GM18505 (cell line): Measurements from ENCODE around the gene FAM117B.
"Not testable (repeated sequence)": the region's sequence is repeated elsewhere in the genome, so short reads cannot be mapped to it uniquely, and the experiment has no call there.

Experiments
- ATAC-seq: cut with Tn5 transposase; IDR thresholded peaks from one replicate; pipeline ENCODE4 v1.9.1; 2021; ENCODE audit not compliant: unreplicated experiment
- POLR2A ChIP-seq: IDR thresholded peaks from 4 replicates; pipeline ENCODE4 v1.6.1; 2011; ENCODE audit warnings: borderline replicate concordance; ENCODE audit not compliant: insufficient read depth, insufficient read length; ENCODE audit errors: extremely low read depth

FAM117B gene

DNA sequence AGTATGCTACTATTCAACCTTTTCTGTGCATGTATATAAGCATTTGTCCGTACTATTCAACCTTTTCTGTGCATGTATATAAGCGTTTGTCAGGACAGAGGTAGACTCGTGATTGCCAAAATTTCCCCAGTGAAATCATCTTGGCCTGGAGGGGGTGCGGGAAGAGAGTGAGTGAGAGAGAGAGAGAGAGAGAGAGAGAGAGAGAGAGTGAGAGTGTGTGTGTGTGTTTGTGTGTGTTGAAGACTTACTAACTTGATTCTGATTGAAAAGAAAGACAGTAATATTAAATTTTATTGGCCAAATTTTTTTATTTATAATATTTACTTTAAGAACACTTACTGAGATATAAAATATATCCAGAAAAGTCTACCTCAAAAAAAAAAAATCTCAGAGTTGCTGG, 19.1 kb downstream of the FAM117B start:
- TF ChIP-seq POLR2A = no peak
- ATAC-seq = no peak

DNA sequence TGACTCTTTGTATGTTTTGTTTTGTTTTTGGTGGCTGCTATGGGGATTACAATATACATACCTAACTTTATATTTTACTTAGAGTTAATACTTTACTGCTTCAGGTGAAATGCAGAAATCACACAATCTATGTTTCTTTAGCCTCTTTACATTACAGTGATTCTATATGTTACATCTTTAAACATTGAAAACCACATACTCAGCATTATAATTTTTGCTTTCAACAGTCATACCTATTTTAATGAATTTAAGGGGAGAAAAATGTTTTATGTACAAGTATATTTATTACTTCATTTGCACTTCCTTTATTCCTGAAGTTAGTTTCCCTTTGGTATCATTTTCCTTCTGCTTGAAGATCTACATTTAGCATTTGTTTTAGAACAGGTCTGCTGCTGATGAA, 23.1 kb downstream of the FAM117B start:
- no peak for ATAC-seq

DNA sequence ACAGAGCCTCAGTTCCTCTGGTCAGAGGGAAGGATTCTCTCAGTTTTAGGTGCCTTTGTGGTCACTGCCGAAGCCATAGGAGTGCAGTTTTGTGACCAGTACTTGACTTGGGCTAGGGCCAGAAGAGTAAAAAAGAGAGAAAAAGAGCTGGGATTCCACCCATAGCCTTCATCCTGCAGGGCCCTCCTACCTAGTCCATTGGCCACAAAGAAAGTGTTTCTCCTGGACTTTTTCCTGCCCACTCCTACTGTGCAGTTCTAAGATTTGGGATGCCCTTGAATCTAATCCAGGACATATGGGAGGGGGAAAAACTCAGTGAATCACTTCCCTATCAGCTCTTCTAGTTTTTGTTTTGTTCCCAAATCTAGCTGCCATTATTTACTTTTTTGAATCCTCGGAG, 26.0 kb downstream of the FAM117B start:
- TF ChIP-seq POLR2A = no peak
- no peak for ATAC-seq

More for the DNA sequence above, 23.1 kb downstream of the FAM117B start:
- no peak for TF ChIP-seq POLR2A

DNA sequence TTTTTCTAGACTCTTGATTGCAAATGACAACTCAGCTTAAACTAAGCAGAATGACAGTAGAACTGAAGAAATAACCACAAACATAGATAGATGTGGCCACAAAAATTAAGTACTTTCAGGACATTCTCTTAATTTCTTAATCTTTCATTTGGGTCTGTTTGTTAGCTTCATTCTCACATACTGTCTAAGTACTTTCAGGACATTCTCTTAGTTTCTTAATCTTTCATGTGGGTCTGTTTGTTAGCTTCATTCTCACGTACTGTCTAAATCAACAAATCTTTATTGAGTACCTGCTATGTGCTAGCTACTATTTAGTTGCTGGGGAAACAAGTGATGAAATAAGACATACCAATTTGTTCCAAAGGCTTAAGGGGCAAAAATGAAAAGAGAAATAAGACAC, 35.1 kb downstream of the FAM117B start:
- ATAC-seq = no peak
- no peak for TF ChIP-seq POLR2A

DNA sequence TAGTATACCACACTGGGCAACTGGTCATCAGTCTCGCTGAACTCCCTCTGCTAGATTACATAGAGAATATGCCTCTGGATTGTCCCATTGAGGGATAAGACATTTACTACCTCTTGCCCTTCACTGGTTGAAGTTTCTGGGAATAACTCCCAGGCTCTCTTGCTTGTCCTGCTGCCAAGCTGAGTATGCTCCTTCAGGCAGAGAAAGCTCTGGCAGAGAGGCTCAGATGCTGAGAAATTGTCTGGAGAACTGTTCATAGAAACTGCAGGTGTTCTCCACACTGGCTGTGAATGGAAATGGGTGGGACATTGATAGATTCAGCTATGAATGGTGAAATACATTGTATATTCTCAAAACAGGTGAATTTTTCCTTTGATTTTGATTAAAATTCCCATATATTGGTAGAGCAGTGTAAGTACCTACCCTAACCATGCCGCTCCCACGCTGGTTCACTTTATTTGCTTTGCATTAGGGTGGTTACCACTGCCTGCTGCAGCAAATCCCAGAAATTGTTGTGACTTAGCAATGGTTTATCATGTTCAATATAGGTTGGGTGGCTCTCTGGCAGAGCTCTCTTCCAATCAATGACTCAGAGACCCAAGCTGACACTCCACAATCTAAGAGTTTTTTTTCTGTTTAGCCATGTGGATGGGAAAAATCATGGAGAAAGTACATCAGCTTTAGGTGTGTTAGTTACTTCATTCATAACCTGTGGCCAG, 36.7 kb downstream of the FAM117B start:
- no peak for TF ChIP-seq POLR2A
- no peak for ATAC-seq

DNA sequence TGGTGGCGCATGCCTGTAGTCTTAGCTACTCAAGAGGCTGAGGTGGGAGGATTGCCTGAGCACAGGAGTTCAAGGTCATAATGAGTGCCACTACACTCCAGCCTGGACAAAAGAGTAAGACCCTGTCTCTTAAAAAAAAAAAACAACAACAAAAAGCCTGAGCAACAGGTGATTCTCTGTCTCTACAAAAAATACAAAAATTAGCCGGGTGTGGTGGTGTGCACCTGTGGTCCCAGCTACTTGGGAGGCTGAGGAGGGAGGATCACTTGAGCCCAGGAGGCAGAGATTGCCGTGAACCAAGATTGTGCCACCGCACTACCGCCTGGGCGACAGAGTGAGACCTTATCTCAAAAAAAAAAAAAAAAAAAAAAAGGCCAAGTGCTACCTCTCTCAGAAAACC, 40.3 kb downstream of the FAM117B start:
- ATAC-seq = not testable (repeated sequence)

DNA sequence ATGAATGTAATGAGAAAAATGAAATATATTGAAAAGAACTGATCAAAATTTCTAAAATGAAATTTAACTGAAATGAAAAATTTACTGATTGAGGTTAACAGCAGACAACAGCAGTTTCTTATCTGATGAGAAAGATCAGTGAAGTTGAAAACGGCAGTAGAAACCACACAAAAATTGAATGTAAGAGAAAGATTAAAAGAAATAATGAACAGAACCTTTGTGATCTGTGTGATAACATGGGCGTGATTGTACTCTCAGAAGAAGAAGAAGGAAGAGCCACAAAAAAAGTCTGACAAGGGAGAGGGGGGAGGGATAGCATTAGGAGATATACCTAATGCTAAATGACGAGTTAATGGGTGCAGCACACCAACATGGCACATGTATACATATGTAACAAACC, 45.2 kb downstream of the FAM117B start:
- no peak for ATAC-seq
- no peak for TF ChIP-seq POLR2A

DNA sequence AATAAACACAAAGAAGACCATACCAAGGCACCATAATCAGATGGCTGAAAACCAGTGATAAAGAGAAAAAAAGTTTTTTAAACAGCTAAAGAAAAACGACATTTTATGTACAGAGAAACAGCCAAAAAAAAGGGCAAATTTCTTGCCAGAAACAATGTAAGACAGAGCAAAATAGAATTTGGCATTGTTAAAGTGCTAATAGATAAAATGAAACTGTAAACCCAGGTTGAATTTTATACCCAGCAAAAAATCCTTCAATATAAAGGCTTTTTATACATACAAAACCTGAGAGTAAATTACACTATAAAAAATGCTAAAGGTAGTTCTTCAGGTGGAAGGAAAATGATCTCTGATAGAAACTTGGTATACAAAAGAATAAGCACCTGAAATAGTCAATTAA, 45.7 kb downstream of the FAM117B start:
- no peak for TF ChIP-seq POLR2A
- no peak for ATAC-seq

DNA sequence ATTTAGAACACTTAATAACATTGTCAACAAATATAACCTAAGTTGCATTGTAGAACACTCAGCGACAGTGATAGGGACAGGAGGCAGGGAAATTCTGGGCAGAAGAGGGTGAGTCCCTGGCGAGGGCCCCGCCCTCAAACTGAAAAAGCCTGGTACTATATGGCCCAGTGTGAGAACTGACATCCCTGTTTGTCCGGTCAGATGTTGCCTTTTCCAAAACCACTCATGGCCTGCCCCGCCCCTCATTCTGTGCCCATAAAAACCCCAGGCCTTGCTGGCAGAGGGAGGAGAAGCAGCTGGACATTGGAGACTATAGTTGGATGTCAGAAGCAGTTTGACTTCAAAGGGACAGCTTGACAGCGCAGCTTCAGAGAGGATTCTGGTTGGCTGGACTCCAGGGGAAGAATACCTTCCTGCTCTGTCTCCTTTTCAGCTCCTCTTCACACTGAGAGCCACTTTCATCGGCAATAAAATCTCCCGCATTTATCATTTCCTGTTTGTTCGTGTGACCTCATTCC, 47.0 kb downstream of the FAM117B start:
- ATAC-seq = no peak

DNA sequence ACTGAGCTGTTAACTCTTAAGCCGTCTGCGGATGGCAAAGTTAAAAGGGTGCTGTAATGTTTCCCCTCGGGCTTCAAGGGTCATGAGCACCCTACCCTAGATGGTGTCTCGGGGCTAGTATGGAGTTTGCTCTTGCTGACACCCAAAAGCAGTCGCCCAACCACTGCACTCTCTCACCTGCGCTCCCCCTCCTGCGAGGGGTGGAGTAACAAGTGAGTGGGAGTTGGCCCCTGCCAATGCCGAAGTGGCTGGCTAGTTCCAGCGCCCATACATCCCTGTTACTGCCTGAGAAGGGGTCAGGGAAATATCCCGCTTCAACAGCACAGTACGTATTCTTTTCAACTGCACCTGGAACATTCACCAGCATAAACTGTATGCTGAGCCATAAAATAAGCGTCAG, 47.5 kb downstream of the FAM117B start:
- ATAC-seq = no peak

More for the DNA sequence above, 47.0 kb downstream of the FAM117B start:
- TF ChIP-seq POLR2A = no peak

DNA sequence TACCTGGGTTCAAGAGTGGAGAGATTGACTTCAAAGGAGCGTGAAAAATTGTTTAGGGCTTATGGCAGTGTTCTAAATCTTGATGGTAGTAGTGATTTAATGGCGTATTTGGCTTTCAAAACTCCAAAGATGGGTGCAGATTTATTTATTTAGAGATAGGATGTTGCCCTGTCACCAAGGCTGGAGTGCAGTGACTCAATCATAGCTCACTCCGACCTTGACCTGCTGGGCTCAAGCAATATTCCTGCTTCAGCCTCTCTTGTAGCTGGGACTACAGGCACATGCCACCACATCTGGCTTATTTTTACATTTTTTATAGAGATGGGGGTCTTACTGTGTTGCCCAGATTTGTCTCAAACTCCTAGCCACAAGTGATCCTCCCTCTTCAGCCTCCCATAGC, 52.5 kb downstream of the FAM117B start:
- ATAC-seq = no peak
- no peak for TF ChIP-seq POLR2A

More for the DNA sequence above, 47.5 kb downstream of the FAM117B start:
- TF ChIP-seq POLR2A = no peak

DNA sequence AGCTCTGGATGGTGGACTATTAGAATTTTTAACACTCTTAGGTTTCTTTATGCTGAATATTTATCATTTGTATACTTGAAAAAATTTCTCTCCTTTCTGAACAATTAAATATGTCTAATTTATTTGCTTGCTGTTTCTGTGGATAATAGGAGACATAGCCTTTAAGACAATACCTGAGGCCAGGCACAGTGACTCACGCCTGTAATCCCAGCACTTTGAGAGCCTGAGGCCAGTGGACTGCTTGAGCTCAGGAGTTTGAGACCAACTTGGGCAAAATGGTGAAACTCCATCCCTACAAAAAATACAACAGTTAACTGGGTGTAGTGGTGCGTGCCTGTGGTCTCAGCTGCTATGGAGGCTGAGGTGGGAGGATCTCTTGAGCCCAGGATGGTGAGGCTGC, 54.7 kb downstream of the FAM117B start:
- no peak for ATAC-seq
- TF ChIP-seq POLR2A = no peak

DNA sequence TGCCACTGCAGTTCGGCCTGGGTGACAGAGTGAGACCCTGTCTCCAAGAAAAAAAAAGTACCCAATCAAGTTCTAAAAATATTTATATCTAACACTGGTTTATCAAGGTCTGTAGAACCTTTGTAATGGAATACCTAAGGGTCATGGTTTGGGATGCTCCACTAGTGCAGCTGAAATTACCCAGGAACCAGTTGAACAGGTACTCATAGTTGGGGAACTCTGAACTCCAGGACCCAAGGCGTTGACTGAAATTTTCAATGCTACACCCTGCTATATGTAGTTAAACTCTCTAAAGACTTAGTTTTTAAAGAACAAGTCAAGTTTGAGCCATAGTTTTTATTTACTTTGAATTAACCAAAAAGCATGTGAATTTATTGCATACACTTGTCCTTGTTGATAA, 55.1 kb downstream of the FAM117B start:
- ATAC-seq = no peak
- no peak for TF ChIP-seq POLR2A

DNA sequence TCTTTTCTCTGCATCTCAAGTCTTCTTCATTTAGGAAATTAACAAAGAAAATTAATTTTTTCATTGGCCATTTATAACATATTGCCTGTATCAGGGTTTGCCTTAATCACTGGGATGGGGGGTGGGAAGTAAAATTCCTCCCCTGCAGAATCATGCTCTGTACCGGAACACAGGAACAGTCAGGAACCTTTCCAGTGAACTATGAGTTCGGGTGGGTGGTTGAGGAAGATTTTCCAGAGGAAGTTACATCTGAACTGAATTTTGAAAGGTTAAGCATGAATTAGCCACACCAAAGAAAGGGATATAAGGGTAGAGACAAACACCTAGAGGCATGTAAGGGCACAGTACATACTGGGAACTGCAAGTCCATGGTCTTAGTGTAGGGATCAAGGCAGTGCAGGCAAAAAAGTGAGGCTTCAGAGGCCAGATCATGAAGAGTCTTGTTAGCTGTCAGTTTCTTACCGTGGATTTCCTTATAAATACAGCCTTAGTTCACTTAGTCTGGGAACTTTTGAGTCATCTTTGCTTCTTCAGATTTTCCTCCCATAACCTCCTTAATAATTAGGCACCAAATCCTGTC, 55.6 kb downstream of the FAM117B start:
- no peak for TF ChIP-seq POLR2A

More for the DNA sequence above, 55.6 kb downstream of the FAM117B start:
- ATAC-seq = no peak
